Right ventricle myocardium inferior (tissue), 1 donor: ENCODE data around the gene KCP. TPM values are rescaled to one million over a fixed set of nuclear protein-coding genes. Genes with fewer than 3 reads are reported as not detected.
"Not testable (repeated sequence)": the region's sequence is repeated elsewhere in the genome, so short reads cannot be mapped to it uniquely, and the experiment has no call there.

Source experiments
- ATAC-seq: fragments of 200-7000 bp; cut with Tn5 transposase; one replicate; pipeline ENCODE4 v1.9.1; 2020; ENCODE audit warnings: mild to moderate bottlenecking, moderate library complexity
- DNase-seq: peaks from one replicate; pipeline ENCODE4 v3.0.0; 2021; ENCODE audit errors: missing footprints
- intact Hi-C: fragments of 100-400 bp; cut with DNase I; formaldehyde crosslinking; loops from one replicate; pipeline ENCODE4 v1.11.0; 2022
- long read RNA-seq: library from polyadenylated mRNA; unstranded; transcript quantifications from one replicate; pipeline ENCODE4 v2.0.0, GENCODE V29; 2021
- total RNA-seq: library from RNA; stranded (reverse); fragmentation: NEBNext Ultra II Directional; extraction: Animal tissue kit (Norgen Biotek cat#: 25700); gene quantifications from one replicate; pipeline ENCODE4 v1.2.1, GENCODE V29; 2021
- donor health status: DM: no; HTN: yes; CAD: no; lungs with severe emphysema.

Gene KCP
- total RNA-seq: 0.11 TPM
- long read RNA-seq: 0 reads

DNA sequence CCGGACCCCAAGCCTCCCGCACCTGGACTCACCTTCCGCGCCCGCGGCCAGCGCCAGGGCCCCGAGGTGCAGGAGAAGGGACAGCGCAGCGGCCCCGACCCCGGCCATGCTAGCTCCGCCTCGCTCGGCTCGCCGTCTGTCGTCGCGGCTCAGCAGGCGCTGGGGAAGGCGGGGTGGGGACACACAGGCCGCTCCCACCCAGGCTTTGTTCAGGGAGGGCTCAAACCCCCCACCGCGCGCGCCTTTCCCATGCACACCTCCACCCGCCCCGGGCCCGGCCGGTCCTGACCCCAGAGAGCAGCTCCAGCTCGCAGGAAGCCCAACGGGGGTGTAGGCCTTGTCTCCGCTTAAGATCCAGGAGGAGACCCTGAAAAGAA lies at the start of gene KCP:
Gene KCP, minus strand, starts transcription at position 141 of the 377 bp plus-strand sequence. Its CDS starts 33 bp downstream, at position 108.
- intact Hi-C loops: no loop called here
- no peak for ATAC-seq
- peak; percentile 62 for DNase-seq

GRCh38 chr7:128959296-128959695 lies 48.8 kb upstream of the KCP start:
- no peak for DNase-seq
- ATAC-seq: no peak
- intact Hi-C loops: no loop called here

GRCh38 chr7:128955981-128956380 lies 45.5 kb upstream of the KCP start:
- intact Hi-C loops: no loop called here
- ATAC-seq: no peak
- DNase-seq: no peak

DNA sequence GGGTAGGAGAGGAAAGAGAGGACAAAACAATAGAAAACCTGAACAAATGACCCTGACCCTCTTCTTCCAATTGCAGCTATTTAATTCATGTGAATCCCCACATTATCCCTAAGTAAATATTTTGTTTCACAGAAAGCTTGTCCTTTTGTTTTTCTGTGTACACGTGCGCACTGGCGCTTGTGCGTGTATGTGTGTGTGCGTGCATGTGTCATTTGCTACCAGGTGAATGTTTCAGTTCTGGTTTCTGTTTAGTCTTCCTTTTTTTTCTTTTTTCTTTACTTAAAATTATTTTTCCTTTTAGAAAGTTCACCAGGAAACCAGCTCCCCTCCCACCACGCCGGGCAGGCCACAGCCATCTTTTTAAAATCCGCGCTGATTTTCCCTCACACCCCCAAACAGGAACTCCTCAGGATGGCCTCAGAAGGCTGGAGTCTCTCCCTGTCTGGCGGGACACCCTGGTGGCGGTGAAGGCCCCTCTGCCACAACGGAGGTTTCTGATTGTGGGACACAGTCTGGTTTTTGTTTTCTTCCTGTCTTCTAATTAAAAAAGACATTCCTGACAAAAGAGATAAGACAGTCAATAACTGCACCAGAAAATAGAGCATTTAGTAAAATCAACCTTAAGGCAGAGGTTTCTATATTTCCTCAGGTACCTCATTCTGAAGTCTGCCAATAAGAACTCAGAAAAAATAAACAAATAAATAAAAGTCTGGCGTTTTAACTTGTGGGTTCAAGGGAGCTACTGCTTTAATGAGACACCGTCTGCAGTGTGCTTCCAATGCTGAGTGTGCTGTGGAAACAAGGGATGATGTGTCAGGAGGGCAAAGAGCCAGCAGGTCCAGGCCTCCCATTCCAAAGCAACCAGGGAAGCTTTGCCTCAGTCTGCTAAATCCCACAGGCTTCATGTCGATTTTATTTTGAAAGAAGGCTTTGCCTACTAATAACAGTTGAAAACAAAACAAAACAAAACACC lies 44.6 kb upstream of the KCP start:
- DNase-seq (no peak), ATAC-seq (no peak)
- intact Hi-C loops: no loop called here

GRCh38 chr7:128954150-128954549 lies 43.6 kb upstream of the KCP start:
- intact Hi-C loops: no loop called here
- ATAC-seq (no peak), DNase-seq (no peak)

- DNase-seq (no peak), ATAC-seq (no peak)
- intact Hi-C loops: no loop called here
Measured at GRCh38 chr7:128951296-128951695, 40.8 kb upstream of the KCP start.

GRCh38 chr7:128948976-128949760 lies 38.7 kb upstream of the KCP start:
- peak; percentile 11 for ATAC-seq

DNA sequence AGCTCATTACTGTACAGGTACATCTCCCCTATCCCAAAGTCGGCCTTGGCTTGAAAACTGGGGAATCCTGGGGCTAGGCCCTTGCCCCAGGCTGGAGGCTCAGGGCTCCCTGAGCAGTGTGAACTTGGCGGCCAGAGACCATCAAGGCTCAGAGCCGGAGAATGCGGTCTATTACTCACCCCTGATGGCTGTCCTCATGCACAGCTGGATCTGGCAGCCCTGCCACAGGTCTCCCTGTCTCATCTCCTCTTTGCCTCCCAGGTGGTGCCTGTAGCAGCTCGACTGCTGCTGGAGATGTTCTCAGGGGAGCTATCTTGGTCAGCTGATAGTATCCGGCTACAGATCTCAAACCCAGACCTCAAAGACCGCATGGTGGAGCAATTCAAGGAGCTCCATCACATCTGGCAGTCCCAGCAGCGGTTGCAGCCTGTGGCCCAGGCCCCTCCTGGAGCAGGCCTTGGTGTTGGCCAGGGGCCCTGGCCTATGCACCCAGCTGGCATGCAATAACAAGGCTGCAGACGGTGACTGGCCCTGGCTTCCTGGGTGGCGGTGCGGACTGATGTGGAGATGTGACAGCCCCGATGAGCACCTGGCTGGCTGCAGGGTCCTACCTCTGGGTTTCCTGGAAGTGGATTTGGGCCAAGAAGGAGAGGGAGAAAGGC lies 37.9 kb upstream of the KCP start:
- DNase-seq (peak; percentile 51), ATAC-seq (peak; percentile 12)
- intact Hi-C loops: no loop called here

More at GRCh38 chr7:128948976-128949760, 38.7 kb upstream of the KCP start:
- no peak for DNase-seq
- intact Hi-C loops: no loop called here

- intact Hi-C loops: no loop called here
- DNase-seq (no peak), ATAC-seq (no peak)
Measured at GRCh38 chr7:128947854-128948253, 37.3 kb upstream of the KCP start.

- peak; percentile 60 for DNase-seq
- intact Hi-C loops: no loop called here
- ATAC-seq: no peak
Measured at GRCh38 chr7:128946936-128947830, 36.7 kb upstream of the KCP start.

DNA sequence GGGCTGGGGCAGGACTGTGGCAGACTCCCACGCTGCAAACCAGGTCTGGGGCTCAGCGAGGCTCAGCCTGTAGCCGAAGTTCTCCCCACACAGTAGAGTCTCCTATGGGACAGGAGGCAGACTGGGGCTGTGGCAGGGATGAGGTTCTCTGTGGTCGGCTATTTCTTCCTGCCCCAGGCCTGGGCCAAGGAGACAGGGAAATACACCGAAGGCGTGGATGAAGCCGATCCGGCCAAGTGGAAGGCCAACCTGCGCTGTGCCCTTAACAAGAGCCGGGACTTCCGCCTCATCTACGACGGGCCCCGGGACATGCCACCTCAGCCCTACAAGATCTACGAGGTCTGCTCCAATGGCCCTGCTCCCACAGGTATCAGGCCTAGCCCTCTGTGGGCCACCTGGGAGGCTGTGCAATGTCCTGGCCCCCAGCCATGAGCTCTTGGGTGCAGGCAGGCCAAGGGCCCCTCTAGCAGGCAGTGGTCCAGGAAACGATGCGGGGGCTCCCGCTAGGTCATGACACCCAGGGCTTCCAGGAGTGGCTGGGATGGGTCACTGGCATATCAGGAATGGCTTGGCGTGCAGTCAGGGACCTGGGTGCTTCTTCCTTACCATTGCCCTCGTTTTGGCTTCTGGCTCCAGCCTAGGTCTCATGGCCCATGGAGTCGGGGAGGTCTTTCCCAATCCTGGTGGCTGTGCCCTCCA lies 35.3 kb upstream of the KCP start:
- ATAC-seq: no peak
- intact Hi-C loops: no loop called here
- peak; percentile 46 for DNase-seq

DNA sequence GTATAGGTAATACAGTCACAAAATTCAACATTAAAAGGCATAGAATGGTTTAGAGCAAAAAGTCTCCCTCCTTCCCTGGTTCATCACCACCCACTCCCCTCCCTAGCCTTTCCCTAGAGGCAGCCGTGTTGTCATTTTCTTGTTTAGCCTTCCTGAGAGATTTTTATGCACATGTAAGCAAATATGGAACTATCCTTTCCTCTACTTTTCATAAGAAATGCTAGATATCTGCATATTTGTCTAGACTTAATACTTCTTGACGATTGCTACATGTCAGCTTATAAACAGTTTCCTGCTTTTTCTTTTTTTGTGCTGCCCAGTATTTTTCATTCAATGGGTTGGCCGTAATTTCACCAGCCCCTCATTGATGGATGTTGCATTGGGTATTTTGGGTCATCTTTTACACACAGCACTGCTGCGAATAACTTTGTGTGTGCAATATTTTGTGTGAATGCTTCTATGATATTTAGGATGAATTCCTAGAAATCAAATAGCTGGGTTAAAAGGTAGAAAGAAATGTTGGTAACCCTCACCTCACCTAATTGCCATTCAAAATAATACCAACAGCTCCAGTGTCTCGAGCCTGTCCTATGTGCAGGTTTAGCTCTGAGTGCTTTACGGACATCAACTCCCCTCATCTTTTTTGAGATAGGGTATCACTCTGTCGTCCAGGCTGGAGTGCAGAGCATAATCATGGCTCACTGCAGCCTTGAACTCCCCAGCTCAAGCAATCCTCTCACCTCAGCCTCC lies 34.2 kb upstream of the KCP start:
- ATAC-seq (no peak), DNase-seq (no peak)
- intact Hi-C loops: no loop called here

DNA sequence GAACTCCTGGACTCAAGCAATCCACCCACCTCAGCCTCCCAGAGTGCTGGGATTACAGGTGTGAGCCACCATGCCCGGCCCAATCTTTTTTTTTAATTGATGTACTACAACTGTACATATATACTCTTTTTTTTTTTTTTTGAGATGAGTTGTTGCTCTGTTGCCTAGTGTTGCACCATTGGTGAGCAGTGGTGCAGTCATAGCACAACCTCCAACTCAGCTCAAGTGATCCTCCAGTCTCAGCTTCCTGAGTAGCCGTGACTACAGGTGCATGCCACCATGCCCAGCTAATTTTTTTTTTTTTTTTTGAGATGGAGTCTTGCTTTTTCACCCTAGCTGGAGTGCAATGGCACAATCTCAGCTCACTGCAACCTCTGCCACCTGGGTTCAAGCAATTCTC lies 32.7 kb upstream of the KCP start:
- intact Hi-C loops, DNase-seq, ATAC-seq: not testable (repeated sequence)

DNA sequence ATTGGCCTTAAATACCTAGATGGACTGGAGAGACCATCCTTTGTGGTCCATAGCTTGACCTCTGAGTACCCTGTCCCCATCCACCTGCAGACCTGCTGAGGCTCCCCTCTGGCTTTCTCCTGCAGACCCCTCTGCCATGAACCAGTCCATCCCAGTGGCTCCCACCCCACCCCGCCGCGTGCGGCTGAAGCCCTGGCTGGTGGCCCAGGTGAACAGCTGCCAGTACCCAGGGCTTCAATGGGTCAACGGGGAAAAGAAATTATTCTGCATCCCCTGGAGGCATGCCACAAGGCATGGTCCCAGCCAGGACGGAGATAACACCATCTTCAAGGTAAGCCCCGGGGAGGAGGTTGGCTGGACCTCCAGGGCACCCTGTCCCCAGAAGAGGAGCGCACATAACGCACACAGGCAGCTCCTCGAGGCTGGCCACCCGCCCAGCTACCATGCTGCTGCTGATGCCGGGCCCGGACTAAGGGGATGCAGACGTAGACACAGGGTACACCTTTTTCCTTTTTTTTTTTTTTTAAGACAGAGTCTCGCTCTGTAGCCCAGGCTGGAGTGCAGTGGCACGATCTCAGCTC lies 31.5 kb upstream of the KCP start:
- DNase-seq: no peak
- intact Hi-C loops: no loop called here
- ATAC-seq: no peak

DNA sequence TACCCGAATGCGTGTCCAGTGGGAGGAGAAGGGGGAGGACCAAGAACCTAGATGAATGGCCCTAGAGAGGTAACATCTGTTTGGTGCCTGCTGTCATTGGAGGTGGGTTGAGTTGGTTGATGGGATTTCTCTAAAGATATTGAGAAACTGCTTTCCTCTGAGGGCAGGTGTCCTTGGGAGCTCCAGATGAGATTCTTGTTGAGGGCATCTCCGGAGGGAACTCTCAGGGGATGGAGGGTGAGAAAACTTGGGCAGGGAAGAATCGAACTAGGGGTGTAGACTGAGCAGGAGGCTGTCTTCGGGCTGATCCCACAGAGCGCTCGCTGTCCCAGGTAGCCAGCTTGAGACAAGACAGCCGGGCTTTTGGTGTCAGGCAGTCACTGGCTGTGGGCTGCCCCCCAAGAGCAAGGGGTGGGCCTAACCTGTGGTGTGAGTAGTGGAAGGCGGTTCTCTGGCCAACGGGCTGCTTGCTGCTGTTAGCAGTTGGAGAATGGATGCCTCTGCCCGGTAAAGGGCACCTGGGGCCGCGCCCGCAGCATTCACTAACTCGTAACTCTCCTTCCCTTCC lies 30.9 kb upstream of the KCP start:
- no peak for ATAC-seq
- intact Hi-C loops: no loop called here
- DNase-seq: no peak

- intact Hi-C loops: no loop called here
- peak; percentile 90 for DNase-seq
- peak; percentile 63 for ATAC-seq
Measured at GRCh38 chr7:128940494-128941322, 30.2 kb upstream of the KCP start.
